HG02852 (cell line): ENCODE data around the gene SAPCD1.
"Not testable (repeated sequence)": the region's sequence is repeated elsewhere in the genome, so short reads cannot be mapped to it uniquely, and the experiment has no call there.

Source experiments
- ATAC-seq: cut with Tn5 transposase; IDR thresholded peaks from one replicate; pipeline ENCODE4 v1.9.1; 2021; ENCODE audit warnings: mild to moderate bottlenecking, moderate library complexity; ENCODE audit not compliant: unreplicated experiment

SAPCD1 gene

GRCh38 chr6:31795616-31796298, 33.3 kb downstream of the SAPCD1 start, which contains the start of gene VARS1:
VARS1 (minus strand) TSS chr6:31795752; CDS start chr6:31795217, 535 bp downstream.
- peak; percentile 72 for ATAC-seq

GRCh38 chr6:31796993-31797385, 34.5 kb downstream of the SAPCD1 start:
- ATAC-seq, result no peak

DNA sequence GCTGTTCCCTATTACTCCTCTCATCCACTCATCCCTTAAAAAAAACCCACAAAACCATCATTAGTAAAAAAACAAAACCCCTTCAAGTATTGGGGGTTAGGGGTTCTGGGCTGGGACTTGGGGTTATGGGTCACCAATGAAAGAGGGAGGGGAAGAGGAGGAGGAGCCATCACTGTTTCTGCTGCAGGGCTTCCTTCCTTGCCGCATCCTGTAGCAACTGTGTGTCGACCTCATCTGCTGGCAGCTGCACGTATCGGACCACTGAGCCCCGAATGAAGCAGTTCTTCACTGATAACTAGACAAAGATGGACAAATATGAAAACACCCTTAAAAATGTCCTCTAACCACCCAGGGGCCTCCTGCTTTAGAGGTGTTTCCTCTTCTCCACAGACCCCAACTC, 35.1 kb downstream of the SAPCD1 start:
- ATAC-seq, result no peak

DNA sequence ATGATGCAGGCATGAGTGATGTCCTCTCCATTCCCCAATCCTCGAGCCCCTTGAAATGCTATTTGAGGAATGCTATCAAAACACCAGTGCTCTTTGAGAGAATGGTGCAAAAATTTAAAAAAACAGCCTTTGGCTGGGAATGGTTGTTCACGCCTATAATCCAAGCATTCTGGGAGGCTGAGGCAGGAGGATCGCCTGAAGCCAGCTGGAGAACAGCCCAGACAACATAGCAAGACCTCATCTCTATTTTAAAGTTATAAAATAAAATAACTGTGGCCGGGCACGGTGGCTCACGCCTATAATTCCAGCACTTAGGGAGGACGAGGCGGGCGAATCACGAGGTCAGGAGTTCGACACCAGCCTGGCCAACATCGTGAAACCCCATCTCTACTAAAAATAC, 37.3 kb downstream of the SAPCD1 start:
- no peak for ATAC-seq

- not testable (repeated sequence) for ATAC-seq
These were observed 38.8 kb downstream of the SAPCD1 start for GRCh38 chr6:31801031-31801927.

- ATAC-seq, result peak; percentile 23
These were observed 43.5 kb downstream of the SAPCD1 start for GRCh38 chr6:31805939-31806469.

GRCh38 chr6:31806470-31807272, 44.2 kb downstream of the SAPCD1 start, which contains the start of gene LSM2:
LSM2 (minus strand) TSS chr6:31806966; CDS start chr6:31806757, 209 bp downstream.
- ATAC-seq, result peak; percentile 85

- ATAC-seq, result not testable (repeated sequence)
These were observed 46.1 kb downstream of the SAPCD1 start for GRCh38 chr6:31808599-31808998.

DNA sequence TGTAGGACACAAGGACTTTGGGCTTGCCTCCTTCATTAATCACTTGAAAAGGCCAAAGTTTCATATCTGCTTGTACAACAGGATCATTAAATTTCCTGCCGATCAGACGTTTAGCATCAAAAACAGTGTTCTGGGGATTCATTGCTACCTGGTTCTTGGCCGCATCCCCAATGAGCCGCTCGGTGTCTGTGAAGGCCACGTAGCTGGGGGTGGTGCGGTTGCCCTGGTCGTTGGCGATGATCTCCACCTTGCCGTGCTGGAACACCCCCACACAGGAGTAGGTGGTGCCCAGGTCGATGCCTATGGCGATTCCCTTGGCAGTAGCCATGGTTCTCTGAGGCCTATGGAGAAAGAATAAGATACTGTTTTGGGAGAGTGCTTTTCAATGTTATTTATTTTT, 49.2 kb downstream of the SAPCD1 start:
- ATAC-seq, result no peak

DNA sequence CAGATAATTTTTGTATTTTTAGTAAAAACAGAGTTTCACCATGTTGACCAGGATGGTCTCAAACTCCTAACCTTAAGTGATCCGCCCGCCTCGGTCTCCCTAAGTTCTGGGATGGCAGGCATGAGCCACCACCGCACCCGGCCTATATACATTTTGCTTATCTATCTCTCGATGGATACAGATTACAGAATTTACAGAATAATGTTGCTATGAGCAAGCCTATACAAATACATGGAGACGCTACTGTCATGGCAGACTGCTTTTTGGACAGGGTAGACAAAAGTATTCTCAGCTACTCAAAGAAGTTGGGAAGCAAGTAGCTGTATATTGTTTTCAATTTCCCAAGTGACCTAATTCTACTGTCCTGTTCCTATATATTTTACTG, 51.0 kb downstream of the SAPCD1 start:
- no peak for ATAC-seq
